Measurements from ENCODE around the gene TTC29. TPM values are rescaled to one million over a fixed set of nuclear protein-coding genes. Genes with fewer than 3 reads are reported as not detected.

The TTC29 gene
- total RNA-seq, 1 donor from 2014 or later, result not detected

- TF ChIP-seq POLR2AphosphoS5 (IDR thresholded peaks at IDR 0.05; ENCODE audit: insufficient read depth in 1 of 2, low read depth in 1 of 2), result no peak
- TF ChIP-seq POLR2A (IDR thresholded peaks at IDR 0.05), result no peak
- TF ChIP-seq CTCF (IDR thresholded peaks at IDR 0.05), result no peak
- Histone ChIP-seq H3K4me1 (no peaks in the 10 kb centered on the region), H3K27me3 (no peaks in the 10 kb centered on the region), H3K9me3 (no peaks in the 10 kb centered on the region), H3K4me3 (no peak overlapping the region), H3K36me3 (no peaks in the 10 kb centered on the region), H3K27ac (no peak overlapping the region)
- no peak for DNase-seq (ENCODE audit: extremely low spot score in 2 of 2)
- intact Hi-C loops (cut with DNase I), result no loop called here
Observed at GRCh38 chr4:146795711-146796110, 150.0 kb downstream of the TTC29 start.

DNA sequence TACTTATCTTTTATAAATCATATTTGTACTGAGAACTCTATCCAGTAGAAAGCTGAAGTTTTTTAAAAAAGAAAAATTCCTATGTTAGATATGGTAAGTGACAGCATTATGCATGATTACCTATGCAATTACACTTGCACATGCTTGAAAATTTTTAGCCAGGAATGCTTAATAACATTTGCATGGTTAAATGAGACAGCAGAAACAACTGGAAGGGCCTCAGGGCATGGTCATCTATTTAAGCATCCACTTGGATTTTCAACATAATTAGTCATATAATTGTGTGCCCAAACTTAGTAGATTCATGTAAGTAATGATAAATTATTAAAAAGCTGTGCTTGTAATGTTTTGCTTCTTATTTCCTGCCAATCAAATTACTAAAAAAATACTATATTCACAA is 151.9 kb downstream of the TTC29 start:
- no peak overlapping the region for H3K27ac ChIP-seq
- no peaks in the 10 kb centered on the region for H3K9me3 ChIP-seq
- intact Hi-C loops (cut with DNase I), result no loop called here
- H3K27me3 ChIP-seq, result no peaks in the 10 kb centered on the region
- no peak for TF ChIP-seq POLR2A (IDR thresholded peaks at IDR 0.05)
- no peak for TF ChIP-seq CTCF (IDR thresholded peaks at IDR 0.05)
- TF ChIP-seq POLR2AphosphoS5 (IDR thresholded peaks at IDR 0.05; ENCODE audit: insufficient read depth in 1 of 2, low read depth in 1 of 2), result no peak
- no peak for DNase-seq (ENCODE audit: extremely low spot score in 2 of 2)
- H3K4me3 ChIP-seq, result no peak overlapping the region
- no peaks in the 10 kb centered on the region for H3K4me1 ChIP-seq
- no peaks in the 10 kb centered on the region for H3K36me3 ChIP-seq

GRCh38 chr4:146791439-146791838 is 154.2 kb downstream of the TTC29 start:
- TF ChIP-seq POLR2A (IDR thresholded peaks at IDR 0.05), result no peak
- Histone ChIP-seq H3K36me3 (no peaks in the 10 kb centered on the region), H3K4me1 (no peaks in the 10 kb centered on the region), H3K27ac (no peak overlapping the region), H3K9me3 (no peaks in the 10 kb centered on the region), H3K27me3 (no peaks in the 10 kb centered on the region), H3K4me3 (no peak overlapping the region)
- intact Hi-C loops (cut with DNase I), result no loop called here
- no peak for DNase-seq (ENCODE audit: extremely low spot score in 2 of 2)

- H3K4me3 ChIP-seq, result no peak overlapping the region
- no peaks in the 10 kb centered on the region for H3K9me3 ChIP-seq
- intact Hi-C loops (cut with DNase I), result no loop called here
- no peak overlapping the region for H3K27ac ChIP-seq
- H3K4me1 ChIP-seq, result no peaks in the 10 kb centered on the region
- TF ChIP-seq POLR2AphosphoS5 (IDR thresholded peaks at IDR 0.05; ENCODE audit: insufficient read depth in 1 of 2, low read depth in 1 of 2), result no peak
- no peak for TF ChIP-seq CTCF (IDR thresholded peaks at IDR 0.05)
- no peak for TF ChIP-seq POLR2A (IDR thresholded peaks at IDR 0.05)
- no peaks in the 10 kb centered on the region for H3K36me3 ChIP-seq
- H3K27me3 ChIP-seq, result no peaks in the 10 kb centered on the region
- DNase-seq (ENCODE audit: extremely low spot score in 2 of 2), result no peak
Observed at GRCh38 chr4:146790515-146790914, 155.1 kb downstream of the TTC29 start.

DNA sequence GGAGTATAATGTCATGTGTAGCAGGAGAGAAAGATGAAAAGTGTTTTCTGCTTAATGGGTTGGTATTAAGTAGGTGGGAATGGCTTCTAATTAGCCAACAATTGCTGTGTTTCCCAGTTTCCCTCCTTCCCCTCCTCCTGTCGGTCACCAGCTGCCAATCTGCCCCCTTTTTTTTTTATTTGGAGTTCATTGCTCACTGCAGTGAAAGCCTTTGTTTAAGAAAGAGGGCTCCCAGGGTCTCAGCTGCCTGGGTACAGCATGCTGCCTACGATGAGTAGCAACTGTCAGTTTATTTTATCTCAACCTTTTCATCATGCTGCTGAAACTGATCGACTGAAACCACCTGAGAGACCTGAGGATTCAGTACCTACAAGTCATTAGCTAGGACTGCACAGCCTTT is 157.9 kb downstream of the TTC29 start:
- Histone ChIP-seq H3K36me3 (no peaks in the 10 kb centered on the region), H3K4me1 (no peaks in the 10 kb centered on the region), H3K27ac (no peak overlapping the region), H3K4me3 (no peak overlapping the region), H3K27me3 (no peaks in the 10 kb centered on the region), H3K9me3 (no peaks in the 10 kb centered on the region)
- intact Hi-C loops (cut with DNase I), result no loop called here
- TF ChIP-seq POLR2A (IDR thresholded peaks at IDR 0.05) (no peak), CTCF (IDR thresholded peaks at IDR 0.05) (no peak), POLR2AphosphoS5 (IDR thresholded peaks at IDR 0.05; ENCODE audit: insufficient read depth in 1 of 2, low read depth in 1 of 2) (no peak)
- DNase-seq (ENCODE audit: extremely low spot score in 2 of 2), result no peak

- no peak for TF ChIP-seq CTCF (IDR thresholded peaks at IDR 0.05)
- TF ChIP-seq POLR2AphosphoS5 (IDR thresholded peaks at IDR 0.05; ENCODE audit: insufficient read depth in 1 of 2, low read depth in 1 of 2), result no peak
- TF ChIP-seq POLR2A (IDR thresholded peaks at IDR 0.05), result no peak
- DNase-seq (ENCODE audit: extremely low spot score in 2 of 2), result no peak
- H3K27ac ChIP-seq, result no peak overlapping the region
- no peaks in the 10 kb centered on the region for H3K9me3 ChIP-seq
- no peaks in the 10 kb centered on the region for H3K4me1 ChIP-seq
- no peaks in the 10 kb centered on the region for H3K36me3 ChIP-seq
- no peak overlapping the region for H3K4me3 ChIP-seq
- intact Hi-C loops (cut with DNase I), result no loop called here
- H3K27me3 ChIP-seq, result no peaks in the 10 kb centered on the region
Observed at GRCh38 chr4:146776691-146777090, 169.0 kb downstream of the TTC29 start.

All from vagina (tissue), 2 donors.